HepG2 (cell line): Measurements from ENCODE around the gene SELENOV. TPM values are rescaled to one million over a fixed set of nuclear protein-coding genes. Genes with fewer than 3 reads are reported as not detected.
A peak's percentile ranks its signal among the peaks of the same experiment; 100 is the strongest.

ENCODE experiments used
- MED8 ChIP-seq: sonication (generic); formaldehyde crosslinking; IDR thresholded peaks from 2 replicates; pipeline ENCODE4 v1.8.1; 2023; ENCODE audit warnings: mild to moderate bottlenecking, missing genetic modification reagents; ENCODE audit not compliant: insufficient replicate concordance
- MEIS2 ChIP-seq: sonication (generic); formaldehyde crosslinking; IDR thresholded peaks from 2 replicates; pipeline ENCODE4 v1.9.0; 2021; ENCODE audit warnings: mild to moderate bottlenecking, missing genetic modification reagents
- NR2F1 ChIP-seq, 2 experiments: fragments of 450-650 bp in 1 of 2; formaldehyde crosslinking in 1 of 2; IDR thresholded peaks; 2 replicates each; pipeline versions ENCODE4 v1.5.0 to v1.6.1; 2016 to 2020; ENCODE audit warnings: mild to moderate bottlenecking in 1 of 2, missing compliant biosample characterization in 1 of 2, missing genetic modification reagents in 1 of 2, moderate library complexity in 1 of 2
- RFXAP ChIP-seq: sonication (generic); formaldehyde crosslinking; IDR thresholded peaks from 2 replicates; pipeline ENCODE4 v1.4.0; 2020; ENCODE audit warnings: missing genetic modification reagents, borderline replicate concordance
- SMAD3 ChIP-seq: sonication (generic); formaldehyde crosslinking; IDR thresholded peaks from 2 replicates; pipeline ENCODE4 v1.4.0; 2020; ENCODE audit warnings: missing genetic modification reagents
- SMARCC2 ChIP-seq: fragments of 450-650 bp; IDR thresholded peaks from 2 replicates; pipeline ENCODE4 v1.6.1; 2017; ENCODE audit warnings: antibody characterized with exemption, mild to moderate bottlenecking
- SP2 ChIP-seq: sonication (generic); formaldehyde crosslinking; IDR thresholded peaks from 2 replicates; pipeline ENCODE4 v1.5.1; 2020; ENCODE audit warnings: mild to moderate bottlenecking, missing genetic modification reagents
- YY1 ChIP-seq: IDR thresholded peaks from 2 replicates; pipeline ENCODE4 v1.6.1; 2011; ENCODE audit warnings: low read length, low read depth, moderate library complexity, mild to moderate bottlenecking; ENCODE audit not compliant: insufficient read depth, insufficient replicate concordance
- ZBTB38 ChIP-seq: sonication (generic); formaldehyde crosslinking; IDR thresholded peaks from 2 replicates; pipeline ENCODE4 v1.5.1; 2020; ENCODE audit warnings: mild to moderate bottlenecking, missing genetic modification reagents
- ZC3H4 ChIP-seq: sonication (generic); formaldehyde crosslinking; IDR thresholded peaks from 2 replicates; pipeline ENCODE4 v1.4.0; 2020; ENCODE audit warnings: missing genetic modification reagents, borderline replicate concordance
- ZNF263 ChIP-seq: sonication (generic); formaldehyde crosslinking; IDR thresholded peaks from 2 replicates; pipeline ENCODE4 v1.4.0; 2020; ENCODE audit warnings: missing genetic modification reagents
- ZNF3 ChIP-seq: IDR thresholded peaks from 2 replicates; pipeline ENCODE4 v1.7.0; 2017; ENCODE audit warnings: inconsistent platforms
- ZNF816 ChIP-seq: sonication (generic); formaldehyde crosslinking; IDR thresholded peaks from 2 replicates; pipeline ENCODE4 v1.8.0; 2022; ENCODE audit warnings: missing genetic modification reagents, mild to moderate bottlenecking, borderline replicate concordance
- polyA plus RNA-seq, 8 experiments: library from polyadenylated mRNA; depleted of rRNA in 3 of 8; stranded (reverse) in 7 of 8; unstranded in 1 of 8; fragments of >200 nt; fragmentation: Illumina TruSeq in 4 of 8; extraction: Trizol in 4 of 8; gene quantifications; 2 replicates each; pipeline versions ENCODE4 v1.2.1 to v1.2.3, GENCODE V29; 2011 to 2016; ENCODE audit warnings: low read depth in 4 of 8, missing spikeins in 1 of 8, mixed read lengths in 1 of 8; ENCODE audit not compliant: insufficient read depth in 1 of 8
- total RNA-seq, 5 experiments: library from RNA; depleted of rRNA; stranded (reverse); fragments of >200 nt; fragmentation: Illumina TruSeq; extraction: Trizol; gene quantifications; 2 replicates each; pipeline ENCODE4 v1.2.3, GENCODE V29; 2016; ENCODE audit warnings: low read depth in 1 of 5
- TF ChIP-seq, protein P1 (sequence below): sonication (generic); formaldehyde crosslinking; conservative IDR thresholded peaks from 2 replicates; pipeline ENCODE4 v1.8.0; 2022; ENCODE audit warnings: mild to moderate bottlenecking, moderate library complexity, missing genetic modification reagents
- TF ChIP-seq, protein P2 (sequence below): IDR thresholded peaks from 2 replicates; pipeline ENCODE4 v1.6.1; 2018; ENCODE audit warnings: missing genetic modification reagents
- TF ChIP-seq, protein P3 (sequence below): sonication (generic); formaldehyde crosslinking; IDR thresholded peaks from 2 replicates; pipeline ENCODE4 v1.5.0; 2020; ENCODE audit warnings: missing genetic modification reagents
- TF ChIP-seq, protein P4 (sequence below): sonication (generic); formaldehyde crosslinking; IDR thresholded peaks from 2 replicates; pipeline ENCODE4 v1.9.0; 2022; ENCODE audit warnings: low read depth, missing genetic modification reagents
- TF ChIP-seq, protein P5 (sequence below): sonication (generic); formaldehyde crosslinking; IDR thresholded peaks from 2 replicates; pipeline ENCODE4 v1.5.0; 2020; ENCODE audit warnings: missing genetic modification reagents
- TF ChIP-seq, protein P6 (sequence below): sonication (generic); formaldehyde crosslinking; IDR thresholded peaks from 2 replicates; pipeline ENCODE4 v1.8.0; 2023; ENCODE audit warnings: mild to moderate bottlenecking, missing genetic modification reagents
- TF ChIP-seq, protein P7 (sequence below): IDR thresholded peaks from 2 replicates; pipeline ENCODE4 v1.6.1; 2016; ENCODE audit warnings: mild to moderate bottlenecking

SELENOV gene
- total and polyA plus RNA-seq, 2 of the 13 experiments (the other 11 are each of a cell fraction or from before 2014, with no cell fraction given) = not detected

DNA sequence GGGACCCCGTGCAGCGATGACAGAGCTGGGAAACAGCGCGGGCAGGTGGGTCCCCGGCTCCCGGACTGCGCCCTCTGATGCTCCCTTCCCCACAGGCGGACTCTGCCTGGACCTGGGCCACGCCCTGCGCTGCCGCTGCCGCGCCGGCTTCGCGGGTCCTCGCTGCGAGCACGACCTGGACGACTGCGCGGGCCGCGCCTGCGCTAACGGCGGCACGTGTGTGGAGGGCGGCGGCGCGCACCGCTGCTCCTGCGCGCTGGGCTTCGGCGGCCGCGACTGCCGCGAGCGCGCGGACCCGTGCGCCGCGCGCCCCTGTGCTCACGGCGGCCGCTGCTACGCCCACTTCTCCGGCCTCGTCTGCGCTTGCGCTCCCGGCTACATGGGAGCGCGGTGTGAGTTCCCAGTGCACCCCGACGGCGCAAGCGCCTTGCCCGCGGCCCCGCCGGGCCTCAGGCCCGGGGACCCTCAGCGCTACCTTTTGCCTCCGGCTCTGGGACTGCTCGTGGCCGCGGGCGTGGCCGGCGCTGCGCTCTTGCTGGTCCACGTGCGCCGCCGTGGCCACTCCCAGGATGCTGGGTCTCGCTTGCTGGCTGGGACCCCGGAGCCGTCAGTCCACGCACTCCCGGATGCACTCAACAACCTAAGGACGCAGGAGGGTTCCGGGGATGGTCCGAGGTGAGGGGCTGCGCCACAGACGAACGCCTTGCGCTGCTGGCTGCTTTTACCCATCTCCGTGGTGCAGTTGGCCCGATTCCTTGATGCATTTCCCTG is 7.8 kb upstream of the SELENOV start (continued):
- TF ChIP-seq NR2F1 (CRISPR knock-in tag; IDR thresholded peaks at IDR 0.05) (no peak), ZC3H4 (CRISPR knock-in tag) (no peak), ZNF263 (CRISPR knock-in tag) (peak; percentile 85), ZBTB38 (CRISPR knock-in tag) (peak; percentile 74), MEIS2 (CRISPR knock-in tag) (peak; percentile 95), MED8 (CRISPR knock-in tag) (no peak), SMARCC2 (no peak), ZNF816 (no peak; the same call in 1 of the 2 replicates), SP2 (CRISPR knock-in tag) (peak; percentile 26; the same call in 1 of the 2 replicates), SMAD3 (CRISPR knock-in tag) (no peak), YY1 (peak; percentile 22), ZNF3 (CRISPR knock-in tag) (no peak), RFXAP (CRISPR knock-in tag) (peak; percentile 94)
- TF ChIP-seq, protein P1, sequence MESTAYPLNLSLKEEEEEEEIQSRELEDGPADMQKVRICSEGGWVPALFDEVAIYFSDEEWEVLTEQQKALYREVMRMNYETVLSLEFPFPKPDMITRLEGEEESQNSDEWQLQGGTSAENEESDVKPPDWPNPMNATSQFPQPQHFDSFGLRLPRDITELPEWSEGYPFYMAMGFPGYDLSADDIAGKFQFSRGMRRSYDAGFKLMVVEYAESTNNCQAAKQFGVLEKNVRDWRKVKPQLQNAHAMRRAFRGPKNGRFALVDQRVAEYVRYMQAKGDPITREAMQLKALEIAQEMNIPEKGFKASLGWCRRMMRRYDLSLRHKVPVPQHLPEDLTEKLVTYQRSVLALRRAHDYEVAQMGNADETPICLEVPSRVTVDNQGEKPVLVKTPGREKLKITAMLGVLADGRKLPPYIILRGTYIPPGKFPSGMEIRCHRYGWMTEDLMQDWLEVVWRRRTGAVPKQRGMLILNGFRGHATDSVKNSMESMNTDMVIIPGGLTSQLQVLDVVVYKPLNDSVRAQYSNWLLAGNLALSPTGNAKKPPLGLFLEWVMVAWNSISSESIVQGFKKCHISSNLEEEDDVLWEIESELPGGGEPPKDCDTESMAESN = peak; percentile 94
- TF ChIP-seq, protein P2, sequence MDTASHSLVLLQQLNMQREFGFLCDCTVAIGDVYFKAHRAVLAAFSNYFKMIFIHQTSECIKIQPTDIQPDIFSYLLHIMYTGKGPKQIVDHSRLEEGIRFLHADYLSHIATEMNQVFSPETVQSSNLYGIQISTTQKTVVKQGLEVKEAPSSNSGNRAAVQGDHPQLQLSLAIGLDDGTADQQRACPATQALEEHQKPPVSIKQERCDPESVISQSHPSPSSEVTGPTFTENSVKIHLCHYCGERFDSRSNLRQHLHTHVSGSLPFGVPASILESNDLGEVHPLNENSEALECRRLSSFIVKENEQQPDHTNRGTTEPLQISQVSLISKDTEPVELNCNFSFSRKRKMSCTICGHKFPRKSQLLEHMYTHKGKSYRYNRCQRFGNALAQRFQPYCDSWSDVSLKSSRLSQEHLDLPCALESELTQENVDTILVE (CRISPR knock-in tag) = no peak
- TF ChIP-seq, protein P3, sequence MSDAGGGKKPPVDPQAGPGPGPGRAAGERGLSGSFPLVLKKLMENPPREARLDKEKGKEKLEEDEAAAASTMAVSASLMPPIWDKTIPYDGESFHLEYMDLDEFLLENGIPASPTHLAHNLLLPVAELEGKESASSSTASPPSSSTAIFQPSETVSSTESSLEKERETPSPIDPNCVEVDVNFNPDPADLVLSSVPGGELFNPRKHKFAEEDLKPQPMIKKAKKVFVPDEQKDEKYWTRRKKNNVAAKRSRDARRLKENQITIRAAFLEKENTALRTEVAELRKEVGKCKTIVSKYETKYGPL (CRISPR knock-in tag) = peak; percentile 89
- TF ChIP-seq, protein P4, sequence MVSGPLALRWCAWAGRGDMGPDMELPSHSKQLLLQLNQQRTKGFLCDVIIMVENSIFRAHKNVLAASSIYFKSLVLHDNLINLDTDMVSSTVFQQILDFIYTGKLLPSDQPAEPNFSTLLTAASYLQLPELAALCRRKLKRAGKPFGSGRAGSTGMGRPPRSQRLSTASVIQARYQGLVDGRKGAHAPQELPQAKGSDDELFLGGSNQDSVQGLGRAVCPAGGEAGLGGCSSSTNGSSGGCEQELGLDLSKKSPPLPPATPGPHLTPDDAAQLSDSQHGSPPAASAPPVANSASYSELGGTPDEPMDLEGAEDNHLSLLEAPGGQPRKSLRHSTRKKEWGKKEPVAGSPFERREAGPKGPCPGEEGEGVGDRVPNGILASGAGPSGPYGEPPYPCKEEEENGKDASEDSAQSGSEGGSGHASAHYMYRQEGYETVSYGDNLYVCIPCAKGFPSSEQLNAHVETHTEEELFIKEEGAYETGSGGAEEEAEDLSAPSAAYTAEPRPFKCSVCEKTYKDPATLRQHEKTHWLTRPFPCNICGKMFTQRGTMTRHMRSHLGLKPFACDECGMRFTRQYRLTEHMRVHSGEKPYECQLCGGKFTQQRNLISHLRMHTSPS (CRISPR knock-in tag) = peak; percentile 27; the same call in 1 of the 2 replicates
- TF ChIP-seq, protein P5, sequence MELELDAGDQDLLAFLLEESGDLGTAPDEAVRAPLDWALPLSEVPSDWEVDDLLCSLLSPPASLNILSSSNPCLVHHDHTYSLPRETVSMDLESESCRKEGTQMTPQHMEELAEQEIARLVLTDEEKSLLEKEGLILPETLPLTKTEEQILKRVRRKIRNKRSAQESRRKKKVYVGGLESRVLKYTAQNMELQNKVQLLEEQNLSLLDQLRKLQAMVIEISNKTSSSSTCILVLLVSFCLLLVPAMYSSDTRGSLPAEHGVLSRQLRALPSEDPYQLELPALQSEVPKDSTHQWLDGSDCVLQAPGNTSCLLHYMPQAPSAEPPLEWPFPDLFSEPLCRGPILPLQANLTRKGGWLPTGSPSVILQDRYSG (CRISPR knock-in tag) = peak; percentile 98
- TF ChIP-seq, protein P6, sequence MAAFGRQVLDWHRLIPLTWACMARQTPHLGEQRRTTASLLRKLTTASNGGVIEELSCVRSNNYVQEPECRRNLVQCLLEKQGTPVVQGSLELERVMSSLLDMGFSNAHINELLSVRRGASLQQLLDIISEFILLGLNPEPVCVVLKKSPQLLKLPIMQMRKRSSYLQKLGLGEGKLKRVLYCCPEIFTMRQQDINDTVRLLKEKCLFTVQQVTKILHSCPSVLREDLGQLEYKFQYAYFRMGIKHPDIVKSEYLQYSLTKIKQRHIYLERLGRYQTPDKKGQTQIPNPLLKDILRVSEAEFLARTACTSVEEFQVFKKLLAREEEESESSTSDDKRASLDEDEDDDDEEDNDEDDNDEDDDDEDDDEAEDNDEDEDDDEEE (CRISPR knock-in tag) = peak; percentile 90
- TF ChIP-seq, protein P7, sequence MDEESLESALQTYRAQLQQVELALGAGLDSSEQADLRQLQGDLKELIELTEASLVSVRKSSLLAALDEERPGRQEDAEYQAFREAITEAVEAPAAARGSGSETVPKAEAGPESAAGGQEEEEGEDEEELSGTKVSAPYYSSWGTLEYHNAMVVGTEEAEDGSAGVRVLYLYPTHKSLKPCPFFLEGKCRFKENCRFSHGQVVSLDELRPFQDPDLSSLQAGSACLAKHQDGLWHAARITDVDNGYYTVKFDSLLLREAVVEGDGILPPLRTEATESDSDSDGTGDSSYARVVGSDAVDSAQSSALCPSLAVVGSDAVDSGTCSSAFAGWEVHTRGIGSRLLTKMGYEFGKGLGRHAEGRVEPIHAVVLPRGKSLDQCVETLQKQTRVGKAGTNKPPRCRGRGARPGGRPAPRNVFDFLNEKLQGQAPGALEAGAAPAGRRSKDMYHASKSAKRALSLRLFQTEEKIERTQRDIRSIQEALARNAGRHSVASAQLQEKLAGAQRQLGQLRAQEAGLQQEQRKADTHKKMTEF (CRISPR knock-in tag) = peak; percentile 35; the same call in 1 of the 2 replicates
